Measurements from ENCODE around the gene NACAD.

Gene NACAD

DNA sequence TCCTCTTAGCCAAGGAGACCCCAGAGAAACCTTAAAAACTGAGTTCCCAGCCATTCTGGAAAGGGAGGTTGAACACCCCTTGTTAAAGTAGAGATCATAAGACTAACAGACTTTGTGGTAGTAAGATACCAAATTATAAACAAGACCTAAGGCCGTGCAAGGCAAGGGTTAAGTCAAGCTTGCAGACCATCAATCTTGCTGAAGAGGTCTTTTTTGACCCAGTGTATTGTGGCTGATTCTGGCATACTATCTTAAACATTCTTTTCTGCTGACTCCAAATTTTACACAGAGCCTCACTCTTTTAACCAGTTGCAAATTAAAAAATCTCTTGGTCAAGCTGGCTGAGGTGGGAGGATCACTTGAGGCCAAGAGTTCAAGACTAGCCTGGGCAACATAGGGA, 23.9 kb upstream of the NACAD start:
- no peak for DNase-seq

DNA sequence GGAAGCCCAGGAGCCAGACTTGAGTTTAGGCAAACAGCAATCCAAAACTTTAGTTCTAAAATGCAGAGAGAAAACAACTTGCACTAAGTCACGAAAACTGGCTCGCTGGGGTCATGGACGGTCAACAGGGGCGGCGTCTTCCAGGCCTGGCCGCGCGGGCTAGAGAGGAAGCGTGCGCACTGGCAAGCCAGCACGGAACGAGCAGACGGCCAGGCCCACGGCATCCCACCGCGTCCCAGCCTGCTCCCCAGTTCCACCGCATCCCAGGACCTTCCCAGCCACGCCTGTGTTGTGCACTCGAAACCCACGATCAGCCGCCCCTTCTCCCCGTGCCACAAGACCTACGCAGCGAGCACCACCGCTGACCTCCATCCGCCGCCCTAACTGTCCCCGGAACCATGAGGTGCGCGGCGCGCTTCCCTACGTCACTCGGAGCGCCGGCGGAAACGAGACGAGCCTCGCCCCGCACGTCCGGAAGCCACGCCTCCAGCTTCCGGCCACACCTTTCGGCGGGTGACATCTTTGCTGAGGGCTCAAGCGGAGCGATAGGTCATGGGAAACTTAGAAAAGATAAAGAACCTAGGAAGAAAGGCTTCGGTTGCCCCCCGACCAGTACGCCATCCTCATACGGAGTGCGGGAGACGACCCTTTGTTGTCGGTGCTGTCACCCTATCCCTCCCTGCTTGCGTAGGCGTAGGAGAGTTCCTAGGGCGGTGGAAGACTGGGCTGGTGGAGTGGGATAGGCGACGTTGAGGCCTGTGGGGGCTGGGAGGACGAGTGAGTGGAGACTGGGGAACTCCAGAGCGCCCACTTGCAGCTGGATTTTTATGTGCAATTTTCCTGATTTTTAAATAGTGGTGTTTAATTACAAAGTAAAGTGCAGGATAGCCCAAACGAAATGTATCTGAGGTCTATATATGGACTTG, 22.8 kb upstream of the NACAD start, which contains the start of gene TBRG4:
TBRG4 (minus strand) TSS at position 400 of the 926 bp plus-strand sequence. CDS start 2,460 bp downstream, outside the sequence.
- peak; percentile 99 for DNase-seq

DNA sequence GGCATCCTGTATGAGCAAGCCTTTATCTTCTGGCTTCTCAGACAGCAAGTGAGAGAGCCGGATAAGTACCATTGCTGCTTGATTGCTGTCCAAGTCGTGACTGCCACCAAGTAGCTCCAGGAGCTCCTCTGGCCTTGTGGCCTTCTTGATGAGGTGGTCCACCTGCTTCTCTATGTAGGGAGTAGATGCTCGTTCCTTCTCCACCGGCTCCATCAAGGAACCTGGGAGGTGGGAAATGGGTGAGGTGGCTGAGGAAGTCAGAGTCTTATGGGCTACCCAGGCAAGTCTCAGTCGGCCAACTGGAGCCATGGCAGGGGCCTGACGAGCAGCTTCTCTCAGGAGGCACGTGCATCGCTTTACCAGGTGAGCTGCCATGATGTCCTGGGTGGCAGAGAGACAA, 20.1 kb upstream of the NACAD start:
- DNase-seq, result no peak

DNA sequence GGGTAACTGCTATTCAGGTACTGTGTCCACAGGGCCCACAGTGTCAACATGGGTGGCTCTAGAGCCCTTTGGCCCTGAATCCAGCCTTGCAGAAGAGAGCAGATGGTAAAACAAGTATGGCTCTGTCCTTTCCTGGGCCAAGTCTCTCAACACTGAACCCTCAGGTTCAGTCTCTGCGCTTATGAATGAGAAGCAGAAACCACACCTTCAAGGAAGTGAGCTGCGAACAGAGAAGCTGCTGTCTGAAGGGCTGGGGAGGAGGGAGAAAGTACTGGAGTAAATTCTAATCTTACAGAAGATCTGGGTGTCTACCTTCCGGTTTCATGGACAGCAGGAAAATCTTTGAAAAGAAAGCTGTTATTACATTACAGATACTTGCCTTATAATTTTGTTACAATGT, 18.6 kb upstream of the NACAD start:
- DNase-seq, result no peak

DNA sequence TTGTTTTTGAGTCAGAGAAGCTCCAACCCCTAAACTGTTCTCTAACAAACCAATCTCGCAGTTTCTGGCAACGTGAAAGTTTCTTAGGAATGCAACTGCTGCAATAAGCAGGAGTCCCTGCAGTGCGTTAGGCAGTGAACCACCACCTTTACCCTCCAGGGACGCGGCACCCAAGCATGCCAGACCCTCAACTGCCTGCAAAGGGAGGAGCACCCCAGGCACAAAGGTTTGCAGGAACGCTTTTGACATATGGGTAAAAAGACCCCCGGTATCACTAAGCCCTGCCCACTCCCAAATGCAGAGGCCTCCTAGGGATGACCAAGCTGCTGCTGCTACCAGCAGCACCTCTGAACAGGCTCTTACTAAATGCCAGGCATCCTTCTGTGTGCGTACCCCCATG, 18.1 kb upstream of the NACAD start:
- DNase-seq, result no peak

DNA sequence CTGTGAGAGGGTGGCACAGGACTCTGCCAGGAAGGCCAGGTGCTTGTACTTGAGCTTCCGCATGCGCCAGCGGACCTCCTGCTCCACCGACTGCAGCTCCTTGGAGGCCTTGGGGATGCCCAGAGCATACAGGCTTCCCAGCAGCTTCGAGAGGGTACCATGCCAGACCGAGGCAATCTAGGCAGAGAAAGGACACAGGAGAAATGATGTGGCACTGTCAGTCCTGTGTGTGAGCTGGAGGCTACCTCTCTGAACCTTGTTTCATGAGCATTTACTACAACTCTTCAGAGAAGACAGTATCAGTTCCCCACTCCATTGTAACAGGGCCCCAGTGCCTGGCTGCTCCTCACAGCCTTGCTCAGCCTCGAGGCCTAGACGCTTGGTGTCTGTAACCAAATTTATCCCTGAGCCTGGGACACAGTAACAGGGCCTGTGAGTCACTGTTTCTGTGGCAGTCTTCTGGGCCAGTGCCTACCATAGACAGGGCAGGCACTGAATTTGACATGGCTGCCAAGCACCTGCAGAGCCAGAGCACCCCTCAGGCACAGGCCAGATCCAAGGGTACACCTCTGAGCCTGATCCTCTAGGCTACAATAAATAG, 16.9 kb upstream of the NACAD start:
- DNase-seq, result no peak

DNA sequence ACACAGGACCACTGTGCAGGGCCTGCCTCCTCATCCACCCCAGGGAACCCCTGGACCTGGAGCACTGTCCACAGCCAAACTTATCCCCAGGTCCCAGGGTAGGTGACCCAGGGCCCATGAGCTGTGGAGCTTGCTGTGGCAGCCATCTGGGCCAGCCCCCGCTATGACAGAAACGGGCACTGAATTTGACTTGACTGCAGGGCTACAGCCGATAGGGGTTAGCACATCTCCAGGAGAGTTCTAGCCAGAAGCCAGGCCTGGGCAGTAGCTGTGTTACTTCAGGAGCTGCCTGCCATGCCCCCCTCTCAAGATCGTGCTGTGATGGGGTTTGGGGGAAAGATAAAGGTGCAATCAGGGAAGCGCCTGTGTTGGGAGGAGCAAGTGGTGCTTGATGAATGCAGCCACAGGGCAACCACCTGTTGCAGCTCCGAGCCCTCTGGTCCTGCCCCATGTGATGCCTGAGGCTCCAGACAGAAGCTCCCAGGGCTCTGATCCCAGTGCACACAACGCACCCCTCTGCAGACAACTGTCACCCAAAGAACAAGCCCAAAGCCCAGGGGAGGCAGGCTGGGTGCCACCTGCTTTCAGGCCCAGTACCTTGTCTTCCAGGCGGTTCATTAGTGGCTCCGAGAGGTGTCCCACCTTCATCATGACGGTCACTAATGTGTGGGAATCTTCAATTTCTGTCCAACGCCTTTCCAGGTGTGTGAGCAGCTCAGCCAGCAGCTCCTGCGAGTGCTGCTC, 16.2 kb upstream of the NACAD start:
- no peak for DNase-seq

DNA sequence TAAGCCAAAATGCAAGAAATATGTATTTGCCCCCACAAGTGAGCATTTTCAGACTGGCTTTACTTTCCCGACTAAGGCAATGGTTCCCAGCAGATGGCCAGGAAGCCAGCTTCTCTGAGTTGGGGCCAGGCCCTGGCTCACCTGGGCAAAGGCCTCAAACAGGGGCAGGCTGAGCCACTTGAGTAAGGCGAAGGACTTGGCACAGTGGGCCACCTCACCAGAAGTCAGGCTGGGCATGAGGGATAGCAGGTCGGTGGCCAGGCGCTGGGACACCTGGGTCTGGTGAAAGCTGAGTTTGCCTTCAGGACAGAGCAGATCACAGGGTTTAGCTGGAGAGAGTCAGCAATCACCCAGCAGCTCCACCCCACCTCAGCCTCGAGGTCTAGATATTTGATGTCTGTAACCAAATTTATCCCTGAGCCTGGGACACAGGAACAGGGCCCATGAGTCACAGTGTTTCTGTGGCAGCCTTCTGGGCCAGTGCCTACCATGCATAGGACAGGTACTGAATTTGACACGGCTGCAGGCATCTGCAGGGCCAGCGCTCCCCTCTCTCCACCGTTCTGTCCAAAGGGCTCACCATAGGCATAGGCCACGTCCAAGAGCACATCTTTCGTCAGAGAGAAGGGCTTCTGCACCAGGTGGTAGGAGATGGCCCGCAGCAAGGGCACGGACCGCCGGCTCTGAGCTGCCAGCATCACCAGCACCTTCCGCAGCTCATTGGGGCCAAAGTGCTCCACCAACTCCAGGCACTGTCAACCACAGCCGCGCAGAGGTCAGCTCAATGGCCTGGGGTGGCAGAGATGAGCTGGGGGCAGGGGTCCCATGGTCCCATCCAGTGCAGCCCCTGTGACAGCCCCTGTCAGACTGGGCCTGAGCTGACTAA, 15.4 kb upstream of the NACAD start:
- no peak for DNase-seq

DNA sequence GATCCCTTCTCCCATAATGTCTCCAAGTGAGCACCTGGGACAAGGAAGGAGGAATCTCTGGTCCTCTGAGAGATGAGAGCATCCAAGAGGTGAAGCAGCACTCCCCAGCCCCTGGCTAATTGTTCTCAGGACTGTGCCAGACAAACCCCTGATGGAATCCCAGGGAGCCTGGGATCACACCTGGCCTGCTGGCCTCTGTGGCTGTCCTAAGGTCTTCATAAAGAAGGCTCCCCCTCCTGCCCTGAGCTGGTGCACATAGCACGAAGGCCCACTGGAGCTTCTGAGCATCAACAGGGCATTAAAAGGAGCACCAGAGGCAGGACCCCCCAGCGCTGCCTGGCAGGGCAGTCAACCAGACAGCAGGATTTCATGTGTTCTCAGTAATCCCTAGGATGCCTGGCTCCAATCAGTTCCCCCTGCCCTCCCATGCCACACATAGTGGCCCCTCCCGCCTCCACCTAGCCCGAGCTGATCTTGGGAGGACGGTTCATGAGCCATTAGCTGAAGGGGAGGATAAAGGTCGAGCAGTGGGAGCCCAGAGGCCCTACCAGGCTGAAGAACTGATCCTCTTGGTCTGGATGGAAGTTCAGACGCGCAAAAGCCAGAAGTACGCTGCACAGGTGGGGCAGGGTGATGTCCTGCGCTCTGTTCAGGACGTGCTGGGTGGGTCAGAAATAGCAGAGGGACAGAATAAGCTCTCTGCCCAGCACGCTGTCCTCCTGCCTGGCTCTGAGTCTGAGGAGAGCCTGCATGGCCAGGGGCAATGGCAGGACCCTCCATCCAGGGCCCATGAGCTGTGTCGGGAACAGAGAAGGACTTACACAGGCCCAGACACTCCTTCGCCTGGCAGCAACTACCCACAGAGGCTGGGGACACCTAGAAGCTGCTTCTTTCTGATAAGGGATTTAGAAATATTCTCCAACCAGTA, 14.3 kb upstream of the NACAD start:
- no peak for DNase-seq

DNA sequence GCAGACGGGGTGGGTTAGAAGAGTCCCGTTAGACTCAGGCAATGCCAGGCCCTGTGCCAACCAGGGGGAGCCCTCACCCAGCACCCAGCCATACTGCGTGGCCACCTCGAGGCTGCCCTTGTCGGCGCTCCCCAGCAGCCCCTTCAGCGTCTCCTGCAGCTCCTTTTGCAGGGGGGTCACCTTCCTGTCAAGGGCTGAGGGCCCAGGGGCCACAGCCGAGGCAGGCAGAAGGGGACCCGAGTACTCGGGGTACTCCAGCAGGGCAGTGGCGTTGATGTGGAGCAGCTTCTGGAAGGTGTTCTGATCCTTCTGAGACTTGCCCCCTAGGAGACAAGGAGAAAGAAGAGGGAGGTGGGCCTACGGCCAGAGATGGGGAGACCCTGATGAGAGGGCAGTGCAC, 13.0 kb upstream of the NACAD start:
- no peak for DNase-seq

DNA sequence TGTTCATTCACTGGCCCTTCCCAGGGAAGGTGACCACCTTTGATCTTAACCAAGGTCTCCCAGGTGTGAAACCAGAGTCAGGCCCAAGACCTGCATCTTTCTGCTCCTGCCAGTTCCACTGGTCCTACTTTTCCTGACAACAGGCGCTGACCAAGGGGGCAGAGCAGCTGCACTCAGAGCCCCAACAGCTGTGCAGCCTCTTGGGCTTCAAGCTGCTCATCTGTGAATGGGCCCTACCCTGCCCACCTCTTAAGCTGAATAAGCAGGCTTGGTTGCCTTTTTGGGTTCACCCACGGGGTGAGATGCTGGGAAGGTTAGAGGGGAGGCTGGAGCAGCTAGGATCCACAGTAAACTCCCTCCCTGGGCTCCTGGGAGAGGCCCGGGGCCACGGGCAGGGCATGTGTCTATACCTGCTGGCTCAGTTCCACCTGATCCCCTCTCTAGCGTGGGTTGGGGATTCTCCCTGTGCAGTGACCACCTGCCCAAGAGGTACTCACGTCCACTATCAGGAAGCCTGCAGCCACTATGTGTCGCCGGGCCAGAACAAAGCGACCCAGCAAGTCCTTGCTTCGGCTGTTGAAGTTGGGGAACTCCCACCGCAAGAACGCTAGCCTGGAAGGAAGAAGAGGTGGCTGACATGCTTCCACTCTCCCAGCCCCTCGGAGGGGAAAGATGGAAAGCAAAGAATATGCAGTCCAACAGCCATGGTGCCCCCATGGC, 12.2 kb upstream of the NACAD start:
- DNase-seq, result no peak

DNA sequence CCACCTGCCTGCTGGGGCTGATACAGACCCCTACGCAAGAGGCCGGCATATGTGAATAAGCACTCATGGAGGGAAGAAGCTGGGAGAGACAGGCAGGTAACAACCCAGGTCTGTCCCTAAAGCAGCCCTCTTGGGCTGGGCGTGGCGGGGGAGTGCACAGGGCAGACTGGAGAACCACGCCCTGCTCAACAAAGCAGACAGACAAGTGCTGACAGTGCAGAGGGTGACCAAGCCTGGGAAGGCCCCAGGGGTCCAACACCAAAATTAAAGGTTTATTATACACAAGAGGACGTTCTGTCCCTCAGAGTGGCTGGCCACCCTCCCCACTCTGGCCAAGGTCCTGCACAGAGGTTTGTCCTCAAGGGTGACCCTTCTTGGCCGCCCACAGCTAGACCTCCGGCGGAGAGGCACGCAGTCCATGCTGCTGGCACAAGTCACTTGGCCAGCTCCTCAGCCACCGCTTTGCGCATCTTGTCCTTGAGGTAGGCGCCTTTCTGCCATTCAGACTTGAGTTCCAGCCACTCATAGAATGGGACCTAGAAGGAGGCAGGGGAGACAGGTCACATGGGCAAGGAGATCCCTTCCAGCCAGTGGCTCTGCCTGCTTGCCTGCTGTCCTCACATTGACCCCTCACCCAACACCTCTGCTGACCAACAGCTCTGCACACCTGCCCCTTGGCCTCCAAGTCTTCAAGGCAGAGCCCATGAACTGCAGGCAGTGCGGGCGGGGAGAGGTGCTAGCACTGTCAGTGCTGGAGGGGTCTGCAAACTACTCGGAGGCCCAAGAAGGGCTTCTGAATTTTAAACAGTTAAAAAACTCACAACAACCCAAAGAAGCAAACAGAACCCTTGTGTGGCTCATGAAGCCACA, 11.4 kb upstream of the NACAD start:
- DNase-seq, result no peak

DNA sequence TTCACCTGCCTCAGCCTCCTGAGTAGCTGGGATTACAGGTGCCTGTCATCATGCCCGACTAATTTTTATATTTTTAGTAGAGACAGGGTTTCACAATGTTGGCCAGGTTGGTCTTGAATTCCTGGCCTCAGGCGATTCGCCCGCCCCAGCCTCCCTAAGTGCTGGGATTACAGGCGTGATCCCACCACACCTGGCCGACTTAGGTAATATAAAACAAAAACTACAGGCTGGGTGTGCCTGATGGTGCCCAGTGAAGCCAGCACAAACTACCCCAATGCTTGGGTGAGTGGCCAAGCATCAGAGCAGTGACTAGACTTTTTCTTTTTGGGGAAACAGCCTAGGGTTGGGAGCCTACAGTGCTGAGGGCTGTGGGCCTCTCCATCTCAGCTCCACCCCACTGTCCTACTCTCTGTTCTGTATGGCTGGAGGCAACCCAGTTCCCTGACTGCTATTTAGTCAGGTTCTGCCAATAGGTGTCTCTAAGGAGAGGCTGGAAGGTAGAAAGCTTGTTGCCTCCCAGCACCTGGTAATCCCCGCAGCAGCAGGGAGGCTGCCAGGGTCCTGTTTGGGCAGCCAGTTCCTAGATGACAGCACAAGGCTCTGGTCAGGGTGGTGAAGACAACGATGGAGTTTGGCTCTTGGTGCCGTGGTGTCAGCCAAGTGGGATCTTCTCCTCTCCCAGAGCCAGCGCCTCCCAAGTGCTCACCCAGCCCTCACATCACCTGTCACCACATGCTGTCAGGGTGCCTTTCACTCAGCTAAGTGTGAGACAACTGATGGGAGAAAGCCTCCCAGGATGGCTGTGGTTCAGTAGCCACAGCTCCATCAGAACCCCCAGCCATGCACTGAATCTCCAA, 10.4 kb upstream of the NACAD start:
- no peak for DNase-seq

DNA sequence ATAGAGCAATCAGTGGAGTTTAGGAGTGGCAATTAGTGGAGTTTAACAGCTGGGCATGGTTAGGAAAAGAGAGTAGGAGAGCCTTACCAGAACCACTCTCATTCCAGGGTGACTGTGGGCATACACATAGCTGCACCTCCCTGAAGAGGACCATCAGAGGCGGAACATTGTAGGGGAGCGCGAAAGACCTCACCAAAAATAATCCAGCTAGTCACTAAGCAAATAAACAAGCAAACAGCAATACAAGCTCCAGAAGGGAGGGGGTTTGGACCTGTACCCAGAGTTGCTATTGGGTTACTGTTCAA, 4.1 kb upstream of the NACAD start:
- DNase-seq, result no peak

DNA sequence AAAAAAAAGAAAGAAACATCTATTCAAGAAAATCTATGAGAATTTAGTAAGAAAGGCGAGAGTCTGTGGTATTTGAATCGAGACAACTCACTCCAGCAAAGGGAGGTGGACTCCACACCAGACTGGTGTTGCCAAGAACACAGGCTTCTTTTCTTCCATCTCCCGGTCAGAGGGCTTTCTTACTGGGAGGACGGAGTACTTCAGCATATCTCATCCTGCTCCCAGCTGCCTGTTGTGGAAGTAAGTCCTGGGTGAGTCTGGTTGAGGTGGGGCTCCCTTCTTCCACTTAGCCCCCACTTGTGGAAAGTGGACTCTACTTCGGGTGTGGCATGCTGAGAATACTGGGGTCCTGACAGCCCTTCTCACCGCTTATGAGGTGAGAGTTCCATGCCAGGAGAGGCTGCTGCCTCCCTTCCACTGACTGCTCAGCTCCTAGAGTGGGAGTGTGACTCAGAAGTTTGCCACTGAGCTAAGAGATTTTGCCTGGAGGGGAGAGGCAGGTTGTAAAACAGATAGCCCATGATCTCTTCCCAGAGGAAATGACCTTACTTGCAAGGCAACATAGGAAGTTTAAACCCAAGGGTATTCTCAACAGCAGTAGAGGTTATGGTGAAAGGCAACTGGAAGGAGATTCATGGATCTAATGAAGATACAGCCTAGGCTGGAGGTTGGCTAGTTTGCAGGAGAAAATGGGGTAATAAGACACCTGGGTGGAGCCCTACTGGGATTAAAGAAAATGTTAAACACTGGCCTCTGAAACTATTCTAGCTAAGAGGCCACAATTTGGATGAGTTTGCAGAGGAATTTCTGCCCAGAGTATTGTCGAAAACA, 3.5 kb upstream of the NACAD start:
- DNase-seq, result no peak

DNA sequence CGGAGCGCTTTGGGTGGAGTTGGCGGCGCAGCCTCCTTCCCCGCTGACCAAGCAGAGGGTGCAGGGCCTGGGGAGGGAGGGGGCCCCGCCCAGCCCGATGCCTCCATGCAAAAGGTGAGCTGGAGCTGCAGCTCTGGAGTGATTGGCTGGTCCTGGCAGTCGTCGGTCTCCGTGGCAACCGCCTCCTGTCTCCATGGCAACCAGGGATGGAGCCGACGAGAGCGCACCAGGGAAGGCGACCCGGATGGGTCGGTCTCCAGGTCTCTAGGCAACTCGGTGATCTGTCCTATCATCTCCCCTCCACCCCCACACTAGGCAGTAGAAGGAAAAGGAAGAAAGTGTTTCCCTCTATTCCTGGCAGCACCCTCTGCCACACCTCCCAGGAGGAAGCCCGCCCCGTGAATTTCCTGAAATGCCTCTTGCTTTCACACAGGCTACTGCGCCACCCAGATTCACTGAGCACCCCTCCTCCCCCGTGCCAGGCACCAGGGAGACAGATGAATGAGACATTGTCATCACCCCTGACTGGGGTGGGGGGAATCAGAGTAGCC, 647 bp upstream of the NACAD start:
- DNase-seq, result peak; percentile 62

DNA sequence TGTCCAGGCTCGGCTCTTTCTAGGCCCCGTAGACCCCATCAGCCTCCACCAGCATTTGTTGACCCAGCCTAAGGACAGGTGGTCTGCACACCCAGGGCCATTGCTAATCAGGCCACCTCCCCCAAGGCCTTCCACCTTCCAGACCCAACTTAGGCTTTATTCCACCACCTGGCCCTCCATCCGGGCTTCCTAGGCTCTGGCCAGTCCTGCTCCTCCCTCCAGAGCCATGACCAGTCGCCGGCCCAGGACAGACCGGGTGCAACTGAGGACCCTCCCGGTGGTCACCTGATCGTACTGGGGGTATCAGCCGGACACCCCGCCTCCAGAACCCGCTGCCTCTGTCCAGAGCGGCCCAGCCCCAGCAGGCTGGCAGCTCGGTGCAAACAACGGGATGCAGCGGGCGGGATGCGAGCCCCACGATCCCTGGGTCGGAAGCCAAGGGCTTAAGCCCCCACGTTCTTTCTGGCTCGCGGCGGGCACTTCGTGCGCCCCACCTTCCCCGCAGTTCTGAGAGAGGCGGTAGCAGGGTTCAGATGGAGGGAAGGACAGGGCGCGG, 545 bp downstream of the NACAD start:
- DNase-seq, result no peak
